Activated CD8-positive, alpha-beta T cell treated with anti-CD3 and anti-CD28 coated beads, Interleukin-2, amount 10 ng/mL, durations not matched to agents 7 days and 5 days (primary cell): Measurements from ENCODE around the gene PGRMC1. TPM values are rescaled to one million over a fixed set of nuclear protein-coding genes. Genes with fewer than 3 reads are reported as not detected.
"Not testable (repeated sequence)": the region's sequence is repeated elsewhere in the genome, so short reads cannot be mapped to it uniquely, and the experiment has no call there.

Source experiments
- ATAC-seq: fragments of 150-1000 bp; cut with Tn5 transposase; one replicate; pipeline ENCODE4 v1.10.0; 2021; ENCODE audit warnings: moderate library complexity
- CTCF ChIA-PET: fragments of 350-600 bp; sonication (Branson Sonifier 250); formaldehyde crosslinking; loops from one replicate; lab custom pipeline; 2021; ENCODE audit warnings: antibody characterized with exemption; lab: Charles Lee
- POLR2A ChIA-PET: fragments of 350-600 bp; sonication (Branson Sonifier 250); formaldehyde crosslinking; loops from one replicate; lab custom pipeline; 2021; ENCODE audit warnings: antibody characterized with exemption; lab: Charles Lee
- DNase-seq: peaks from one replicate; pipeline ENCODE4 v3.0.0-alpha.2; 2020
- H3K27ac Mint-ChIP-seq: one replicate; pipeline ENCODE4 v1.8.0; 2021; ENCODE audit warnings: mild to moderate bottlenecking, mixed read lengths
- H3K27me3 Mint-ChIP-seq: one replicate; pipeline ENCODE4 v1.8.0; 2021; ENCODE audit warnings: low read depth, mixed read lengths
- H3K36me3 Mint-ChIP-seq: one replicate; pipeline ENCODE4 v1.8.0; 2021; ENCODE audit warnings: low read depth, mixed read lengths
- H3K4me1 Mint-ChIP-seq: one replicate; pipeline ENCODE4 v1.8.0; 2021; ENCODE audit warnings: low read depth, mixed read lengths
- H3K4me3 Mint-ChIP-seq: one replicate; pipeline ENCODE4 v1.8.0; 2021; ENCODE audit warnings: mild to moderate bottlenecking, mixed read lengths
- H3K9me3 Mint-ChIP-seq: one replicate; pipeline ENCODE4 v1.8.0; 2022; ENCODE audit warnings: mixed read lengths; ENCODE audit not compliant: insufficient read depth
- total RNA-seq, 2 experiments: library from RNA; stranded (reverse); gene quantifications; one replicate each; pipeline ENCODE4 v1.2.3, GENCODE V29; 2021

The PGRMC1 gene
- total RNA-seq, 2 experiments from 2014 or later = 28.7 to 30.3 TPM

- H3K4me3 Mint-ChIP-seq, H3K36me3 Mint-ChIP-seq, CTCF ChIA-PET, DNase-seq, H3K4me1 Mint-ChIP-seq, POLR2A ChIA-PET, H3K9me3 Mint-ChIP-seq, ATAC-seq, H3K27ac Mint-ChIP-seq: not testable (repeated sequence)
- H3K27me3 Mint-ChIP-seq = peaks cover 11% of the 10 kb centered on the region
These were observed 25.0 kb upstream of the PGRMC1 start for GRCh38 chrX:119210931-119211648.

- CTCF ChIA-PET = no interaction called here
These were observed 24.5 kb upstream of the PGRMC1 start for GRCh38 chrX:119211649-119212014.

DNA sequence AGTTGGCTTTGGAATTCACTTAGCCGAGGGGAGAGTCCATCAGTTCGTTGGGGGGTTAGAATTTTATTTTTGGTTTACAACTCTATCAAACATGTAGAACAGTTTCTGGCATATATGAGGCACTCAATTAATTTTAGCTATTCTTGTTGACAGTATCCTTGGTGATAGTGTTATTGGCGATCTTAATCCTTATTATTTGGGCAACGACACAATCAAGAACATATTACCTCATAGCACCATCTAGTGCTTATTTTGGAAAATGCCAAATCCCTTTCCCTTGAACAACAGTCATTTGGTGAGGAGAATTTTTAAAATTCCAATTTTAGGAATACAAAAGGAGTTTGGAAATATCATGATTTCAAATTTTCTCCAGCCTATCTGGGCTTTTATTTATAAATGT, 17.9 kb upstream of the PGRMC1 start:
- DNase-seq = no peak
- H3K9me3 Mint-ChIP-seq = no peaks in the 10 kb centered on the region
- H3K4me1 Mint-ChIP-seq = no peaks in the 10 kb centered on the region
- no peak overlapping the region for H3K4me3 Mint-ChIP-seq
- H3K27ac Mint-ChIP-seq = no peak overlapping the region
- H3K36me3 Mint-ChIP-seq = no peaks in the 10 kb centered on the region
- ATAC-seq = no peak
- CTCF ChIA-PET = no interaction called here
- H3K27me3 Mint-ChIP-seq = peaks cover 19% of the 10 kb centered on the region
- POLR2A ChIA-PET = no interaction called here

More at GRCh38 chrX:119211649-119212014, 24.5 kb upstream of the PGRMC1 start:
- no peak for ATAC-seq
- H3K4me1 Mint-ChIP-seq = no peaks in the 10 kb centered on the region
- POLR2A ChIA-PET = no interaction called here
- H3K36me3 Mint-ChIP-seq = no peaks in the 10 kb centered on the region
- no peaks in the 10 kb centered on the region for H3K9me3 Mint-ChIP-seq
- DNase-seq = no peak
- no peak overlapping the region for H3K27ac Mint-ChIP-seq
- H3K27me3 Mint-ChIP-seq = peaks cover 11% of the 10 kb centered on the region
- no peak overlapping the region for H3K4me3 Mint-ChIP-seq

- Mint-ChIP-seq H3K27me3 (peaks cover 15% of the 10 kb centered on the region), H3K4me3 (no peak overlapping the region), H3K27ac (no peak overlapping the region), H3K4me1 (no peaks in the 10 kb centered on the region), H3K9me3 (no peaks in the 10 kb centered on the region), H3K36me3 (no peaks in the 10 kb centered on the region)
- ChIA-PET CTCF (no interaction called here), POLR2A (no interaction called here)
- ATAC-seq (no peak), DNase-seq (no peak)
These were observed 13.2 kb upstream of the PGRMC1 start for GRCh38 chrX:119222932-119223331.

DNA sequence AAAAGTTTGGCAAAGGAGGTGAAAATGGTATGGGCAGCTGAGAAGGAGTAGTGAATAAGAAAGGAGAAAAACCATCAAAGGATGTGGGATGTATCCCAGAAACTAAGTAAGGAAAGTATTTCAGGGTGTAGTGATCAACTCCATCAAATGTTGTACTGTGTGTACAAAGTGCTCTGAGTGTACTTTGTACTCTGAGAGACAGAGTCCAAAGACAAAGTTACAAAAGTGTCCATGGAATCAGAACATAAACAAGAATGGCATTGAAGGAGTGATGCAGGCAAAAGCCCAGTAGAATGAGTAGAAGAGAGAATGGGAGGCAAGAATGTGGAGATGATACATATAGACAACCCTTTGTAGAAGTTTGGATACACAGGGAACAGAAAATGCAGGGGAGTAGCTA, 12.3 kb upstream of the PGRMC1 start:
- Mint-ChIP-seq H3K9me3 (no peaks in the 10 kb centered on the region), H3K36me3 (no peaks in the 10 kb centered on the region)

GRCh38 chrX:119226446-119226845, 9.6 kb upstream of the PGRMC1 start:
- ChIA-PET CTCF (no interaction called here), POLR2A (no interaction called here)
- Mint-ChIP-seq H3K4me1 (peaks cover 2% of the 10 kb centered on the region), H3K27me3 (peaks cover 28% of the 10 kb centered on the region), H3K4me3 (no peak overlapping the region), H3K9me3 (no peaks in the 10 kb centered on the region), H3K36me3 (no peaks in the 10 kb centered on the region), H3K27ac (no peak overlapping the region)
- no peak for ATAC-seq
- DNase-seq = no peak

More for the DNA sequence above, 12.3 kb upstream of the PGRMC1 start:
- Mint-ChIP-seq H3K4me3 (no peak overlapping the region), H3K4me1 (no peaks in the 10 kb centered on the region), H3K27ac (no peak overlapping the region), H3K27me3 (peaks cover 20% of the 10 kb centered on the region)
- ChIA-PET POLR2A (no interaction called here), CTCF (no interaction called here)
- ATAC-seq (no peak), DNase-seq (no peak)

DNA sequence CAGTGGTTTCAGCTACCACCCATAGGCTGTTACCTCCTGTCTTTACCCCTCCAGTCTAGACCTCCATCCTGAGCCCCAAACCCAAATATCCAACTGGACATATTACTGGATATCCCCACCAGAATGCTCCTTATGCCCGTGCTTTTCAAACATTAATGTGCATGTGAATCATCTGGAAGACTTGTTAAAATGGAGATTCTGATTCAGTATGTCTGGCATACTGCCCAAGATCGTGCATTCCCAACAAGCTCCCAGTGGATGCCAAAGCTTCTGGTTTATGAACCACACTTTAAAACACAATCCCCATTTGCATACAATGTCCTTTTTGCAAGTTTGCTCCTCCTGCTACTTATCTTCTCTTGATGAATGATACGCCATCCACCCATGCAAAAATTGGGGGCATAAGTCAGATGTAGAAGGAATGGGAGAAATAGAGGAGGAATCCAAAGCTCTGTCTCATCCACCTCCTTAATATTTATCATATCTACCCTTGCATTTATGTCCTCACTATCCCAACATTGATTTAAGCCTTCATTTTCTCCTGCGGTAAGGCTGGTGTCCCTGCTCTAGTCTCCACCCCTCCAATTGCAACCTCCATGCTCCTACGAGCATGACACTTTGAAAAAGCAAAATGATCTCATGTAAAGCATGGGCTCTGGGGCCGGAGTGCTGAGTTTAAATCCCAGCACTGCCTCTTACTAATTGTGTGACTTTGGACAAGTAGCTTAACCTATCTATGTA, 7.4 kb upstream of the PGRMC1 start:
- no peaks in the 10 kb centered on the region for H3K9me3 Mint-ChIP-seq
- H3K27me3 Mint-ChIP-seq = peaks cover 32% of the 10 kb centered on the region
- H3K4me3 Mint-ChIP-seq = no peak overlapping the region
- H3K27ac Mint-ChIP-seq = no peak overlapping the region
- ATAC-seq = no peak
- ChIA-PET CTCF (no interaction called here), POLR2A (no interaction called here)
- H3K4me1 Mint-ChIP-seq = peaks cover 2% of the 10 kb centered on the region
- DNase-seq = no peak
- H3K36me3 Mint-ChIP-seq = no peaks in the 10 kb centered on the region

DNA sequence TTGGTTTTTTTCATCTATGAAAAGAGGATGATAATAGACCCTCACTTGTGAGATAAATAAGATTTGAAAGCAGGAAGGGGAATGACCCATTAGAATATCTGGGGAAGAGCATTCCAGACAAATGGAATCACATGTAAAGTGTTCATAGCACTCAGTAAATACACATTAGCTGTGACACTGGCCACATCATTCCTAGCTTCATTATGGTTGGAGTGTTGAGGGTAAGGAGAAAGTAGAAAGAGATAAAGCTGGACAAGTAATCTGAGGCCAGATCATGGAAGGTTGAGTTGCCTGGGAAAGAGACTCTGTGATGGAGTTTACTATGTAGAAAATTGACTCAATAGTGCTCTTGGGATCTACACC, 6.9 kb upstream of the PGRMC1 start:
- no peaks in the 10 kb centered on the region for H3K9me3 Mint-ChIP-seq
- no peak overlapping the region for H3K4me3 Mint-ChIP-seq
- no peaks in the 10 kb centered on the region for H3K36me3 Mint-ChIP-seq
- ChIA-PET CTCF (no interaction called here), POLR2A (no interaction called here)
- no peak for ATAC-seq
- H3K4me1 Mint-ChIP-seq = peaks cover 2% of the 10 kb centered on the region
- no peak for DNase-seq
- no peak overlapping the region for H3K27ac Mint-ChIP-seq
- peaks cover 32% of the 10 kb centered on the region for H3K27me3 Mint-ChIP-seq

GRCh38 chrX:119230850-119231249, 5.2 kb upstream of the PGRMC1 start:
- Mint-ChIP-seq H3K36me3 (no peaks in the 10 kb centered on the region), H3K27me3 (peaks cover 35% of the 10 kb centered on the region), H3K4me3 (no peak overlapping the region), H3K4me1 (peaks cover 7% of the 10 kb centered on the region), H3K9me3 (no peaks in the 10 kb centered on the region), H3K27ac (no peak overlapping the region)
- ChIA-PET POLR2A (no interaction called here), CTCF (no interaction called here)
- no peak for DNase-seq
- no peak for ATAC-seq

DNA sequence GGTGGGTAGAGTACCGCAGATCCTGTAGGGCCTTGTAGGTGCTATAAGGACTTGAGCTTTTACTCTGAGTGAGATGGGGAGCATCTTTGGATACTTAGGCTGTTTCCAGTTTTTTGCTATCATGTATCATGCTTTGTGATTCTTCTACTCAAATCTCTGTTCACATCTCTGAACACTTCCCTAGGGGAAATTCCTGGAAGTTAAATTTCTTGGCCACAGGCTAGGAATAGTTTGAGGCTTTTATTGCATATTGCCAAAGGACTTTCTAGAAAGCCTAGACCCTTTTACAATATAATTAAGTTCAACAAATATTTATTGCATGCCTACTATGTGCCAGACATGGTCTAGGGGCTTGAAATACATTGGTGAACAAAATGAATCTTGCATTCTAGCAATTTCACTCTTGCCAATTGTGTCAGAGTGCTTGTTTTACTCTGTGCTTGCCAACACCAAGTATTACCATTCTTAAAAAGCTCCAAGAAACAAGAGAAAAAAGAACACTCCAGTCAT, 4.1 kb upstream of the PGRMC1 start:
- ATAC-seq (no peak), DNase-seq (no peak)
- peaks cover 8% of the 10 kb centered on the region for H3K4me1 Mint-ChIP-seq
- ChIA-PET POLR2A (no interaction called here), CTCF (no interaction called here)
- H3K27me3 Mint-ChIP-seq = peaks cover 35% of the 10 kb centered on the region
- no peaks in the 10 kb centered on the region for H3K36me3 Mint-ChIP-seq
- H3K27ac Mint-ChIP-seq = no peak overlapping the region
- H3K9me3 Mint-ChIP-seq = no peaks in the 10 kb centered on the region
- H3K4me3 Mint-ChIP-seq = no peak overlapping the region

DNA sequence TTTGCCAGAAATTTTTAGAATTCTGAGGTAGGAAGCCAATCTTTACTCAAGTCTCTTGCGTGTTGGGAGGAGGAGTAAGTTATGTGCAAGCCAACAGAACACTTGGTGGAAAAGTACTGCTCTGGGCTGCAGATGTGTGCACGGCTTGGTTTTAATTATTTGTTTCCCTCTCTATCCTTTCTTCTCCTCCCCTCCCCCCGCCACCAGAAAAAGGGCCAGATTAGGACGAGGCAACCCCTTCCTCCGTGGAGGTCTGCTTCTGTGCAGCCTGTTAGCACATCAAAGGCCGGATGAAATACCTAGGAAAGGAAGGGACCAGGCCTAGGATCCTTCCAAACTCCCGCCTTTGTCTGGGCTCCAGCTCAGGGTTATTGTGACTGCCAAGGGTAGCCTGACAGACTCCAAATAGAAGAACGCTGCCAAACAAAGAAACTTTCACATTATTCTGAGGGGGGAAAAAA, 1.0 kb upstream of the PGRMC1 start:
- ChIA-PET CTCF (no interaction called here), POLR2A (no interaction called here)
- Mint-ChIP-seq H3K36me3 (peaks cover 10% of the 10 kb centered on the region), H3K27ac (no peak overlapping the region), H3K4me1 (peaks cover 32% of the 10 kb centered on the region), H3K4me3 (peak overlapping the region; percentile 80), H3K27me3 (peaks cover 15% of the 10 kb centered on the region), H3K9me3 (no peaks in the 10 kb centered on the region)
- no peak for DNase-seq
- no peak for ATAC-seq
